ENCODE measurements around the gene AP1S3. TPM values are rescaled to one million over a fixed set of nuclear protein-coding genes. Genes with fewer than 3 reads are reported as not detected.

The AP1S3 gene
- polyA plus RNA-seq, 1 experiment = 1.9 TPM

- CTCF ChIA-PET = interaction anchor here (0.7 kb wide), 1 partner anchor 22 kb away, joined by 3 read pairs; no protein-coding TSS in a partner anchor
- no peaks in the 10 kb centered on the region for H3K36me3 ChIP-seq (ENCODE audit: control insufficient read depth, insufficient read depth, low read length)
- no peak for TF ChIP-seq CTCF (IDR thresholded peaks at IDR 0.05; ENCODE audit: insufficient read depth, low read depth, low read length)
- H3K4me3 ChIP-seq (ENCODE audit: low read depth, low read length) = no peak overlapping the region
- DNase-seq (ENCODE audit: low read depth) = no peak
- H3K27me3 ChIP-seq (ENCODE audit: control insufficient read depth, insufficient read depth, low read length) = no peaks in the 10 kb centered on the region
- POLR2A ChIA-PET = interaction anchor here (0.7 kb wide), 1 partner anchor 31 kb away, joined by 3 read pairs; no protein-coding TSS in a partner anchor
Measured at GRCh38 chr2:223758131-223758840, 79.1 kb downstream of the AP1S3 start.

- Histone ChIP-seq H3K36me3 (ENCODE audit: control insufficient read depth, insufficient read depth, low read length) (no peaks in the 10 kb centered on the region), H3K27me3 (ENCODE audit: control insufficient read depth, insufficient read depth, low read length) (no peaks in the 10 kb centered on the region; the same call in 1 of the 2 replicates), H3K4me3 (ENCODE audit: low read depth, low read length) (no peak overlapping the region)
- CTCF ChIA-PET = no interaction called here
- no peak for TF ChIP-seq CTCF (IDR thresholded peaks at IDR 0.05; ENCODE audit: insufficient read depth, low read depth, low read length)
- POLR2A ChIA-PET = no interaction called here
- no peak for DNase-seq (ENCODE audit: low read depth)
Measured at GRCh38 chr2:223753940-223754339, 83.4 kb downstream of the AP1S3 start.

GRCh38 chr2:223751012-223751411 lies 86.4 kb downstream of the AP1S3 start:
- ChIA-PET CTCF (no interaction called here), POLR2A (no interaction called here)
- no peak for DNase-seq (ENCODE audit: low read depth)
- Histone ChIP-seq H3K4me3 (ENCODE audit: low read depth, low read length) (no peak overlapping the region), H3K36me3 (ENCODE audit: control insufficient read depth, insufficient read depth, low read length) (no peaks in the 10 kb centered on the region), H3K27me3 (ENCODE audit: control insufficient read depth, insufficient read depth, low read length) (no peaks in the 10 kb centered on the region; the same call in 1 of the 2 replicates)
- no peak for TF ChIP-seq CTCF (IDR thresholded peaks at IDR 0.05; ENCODE audit: insufficient read depth, low read depth, low read length)

- DNase-seq (ENCODE audit: low read depth) = no peak
- Histone ChIP-seq H3K36me3 (ENCODE audit: control insufficient read depth, insufficient read depth, low read length) (no peaks in the 10 kb centered on the region), H3K4me3 (ENCODE audit: low read depth, low read length) (no peak overlapping the region), H3K27me3 (ENCODE audit: control insufficient read depth, insufficient read depth, low read length) (no peaks in the 10 kb centered on the region; the same call in 1 of the 2 replicates)
- CTCF ChIA-PET = no interaction called here
- no peak for TF ChIP-seq CTCF (IDR thresholded peaks at IDR 0.05; ENCODE audit: insufficient read depth, low read depth, low read length)
- POLR2A ChIA-PET = no interaction called here
Measured at GRCh38 chr2:223747392-223748042, 89.9 kb downstream of the AP1S3 start.

- Histone ChIP-seq H3K36me3 (ENCODE audit: control insufficient read depth, insufficient read depth, low read length) (no peaks in the 10 kb centered on the region), H3K4me3 (ENCODE audit: low read depth, low read length) (no peak overlapping the region), H3K27me3 (ENCODE audit: control insufficient read depth, insufficient read depth, low read length) (no peaks in the 10 kb centered on the region; the same call in 1 of the 2 replicates)
- no peak for DNase-seq (ENCODE audit: low read depth)
- CTCF ChIA-PET = no interaction called here
- TF ChIP-seq CTCF (IDR thresholded peaks at IDR 0.05; ENCODE audit: insufficient read depth, low read depth, low read length) = no peak
- POLR2A ChIA-PET = no interaction called here
Measured at GRCh38 chr2:223746611-223747010, 90.8 kb downstream of the AP1S3 start.

All from BJ (cell line).